GM18520 (cell line): Measurements from ENCODE around the gene BCAR3.
"Not testable (repeated sequence)": the region's sequence is repeated elsewhere in the genome, so short reads cannot be mapped to it uniquely, and the experiment has no call there.

Experiments used
- ATAC-seq: cut with Tn5 transposase; IDR thresholded peaks from one replicate; pipeline ENCODE4 v1.9.1; 2021; ENCODE audit not compliant: unreplicated experiment

The BCAR3 gene

DNA sequence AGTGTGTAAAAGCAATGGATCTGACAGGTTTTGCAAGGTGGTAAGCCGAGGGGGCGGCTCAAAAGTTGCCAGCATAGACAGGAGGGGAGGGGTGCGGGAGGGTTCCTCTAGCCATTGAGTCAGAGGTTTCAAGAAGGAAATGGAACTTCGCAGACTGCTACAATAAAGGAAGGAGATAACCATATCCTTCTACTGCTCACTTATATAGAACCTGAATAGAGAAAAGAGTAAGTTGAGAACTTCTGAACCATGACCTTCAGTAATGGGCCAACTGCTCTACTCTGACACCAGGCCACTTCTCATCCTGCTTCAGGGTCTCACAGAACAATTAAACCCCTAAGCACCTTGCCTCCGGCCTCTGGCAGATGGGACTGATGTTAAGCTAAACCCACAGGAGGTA is 26.3 kb upstream of the BCAR3 start:
- peak; percentile 58 for ATAC-seq

DNA sequence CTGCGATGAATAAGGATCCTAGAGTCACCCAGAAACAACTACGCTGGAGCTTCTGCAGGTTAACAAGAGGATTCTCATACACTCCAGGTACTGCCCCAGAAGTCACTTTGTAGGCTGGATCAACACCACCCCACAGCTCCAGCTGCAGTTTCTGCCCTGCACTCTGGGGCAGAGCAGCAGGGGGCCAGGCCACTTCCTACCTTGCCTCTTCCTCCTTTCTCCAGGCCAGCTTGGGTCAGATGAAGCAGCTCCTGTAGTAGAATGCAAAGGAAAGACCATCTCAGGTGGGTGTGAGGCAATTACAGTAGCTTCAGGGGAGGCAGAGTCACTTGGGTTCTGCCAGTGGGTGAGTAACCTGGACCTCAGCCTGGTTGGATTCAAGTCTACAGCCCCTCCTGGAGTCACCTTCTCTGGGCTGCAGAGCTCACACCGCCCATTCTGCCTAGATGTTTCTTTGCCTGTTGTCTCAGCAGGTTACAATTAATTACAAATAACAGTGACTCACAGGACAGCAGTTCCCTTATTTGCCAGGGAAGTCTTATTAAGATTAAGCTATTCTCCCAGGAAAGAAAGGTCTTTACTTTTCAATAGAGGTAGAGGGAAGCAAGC is 24.4 kb upstream of the BCAR3 start:
- no peak for ATAC-seq

DNA sequence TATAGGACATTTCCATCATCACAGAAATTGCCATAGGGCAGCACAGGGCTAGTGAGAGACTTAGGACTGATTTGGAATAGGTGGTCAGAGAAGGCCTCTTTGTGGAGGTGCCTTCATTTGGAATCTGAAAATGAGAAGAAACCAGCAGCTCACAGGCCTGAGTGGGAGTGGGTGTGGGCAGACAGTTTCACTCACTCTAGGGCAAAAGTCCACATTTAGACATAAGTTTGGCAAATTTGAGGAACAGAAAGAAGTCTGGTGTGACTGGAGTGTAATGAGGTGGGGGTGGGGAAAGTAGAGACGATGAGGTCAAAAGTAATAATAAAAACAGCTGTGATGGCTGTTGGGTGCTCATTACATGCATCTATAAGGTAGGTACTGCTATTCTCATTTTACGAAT is 22.4 kb upstream of the BCAR3 start:
- ATAC-seq: peak; percentile 32

DNA sequence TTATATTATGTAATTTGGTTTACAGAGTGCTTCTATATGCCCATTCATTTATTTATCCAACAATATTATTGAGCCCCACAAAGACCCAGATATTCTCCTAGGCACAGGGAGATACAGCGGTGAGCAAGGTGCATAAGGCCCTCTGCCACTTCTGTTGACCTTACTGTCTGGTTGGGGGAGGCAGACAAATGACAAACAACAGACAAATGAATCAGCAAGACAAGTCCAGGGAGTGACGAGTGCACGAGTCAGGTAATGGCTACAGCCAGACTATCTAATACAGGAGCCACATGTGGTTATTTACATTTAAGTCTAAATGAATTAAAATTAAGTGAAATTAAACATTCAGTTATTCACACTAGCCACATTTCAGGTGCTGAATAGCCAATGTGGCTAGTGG is 22.0 kb upstream of the BCAR3 start:
- ATAC-seq: peak; percentile 11

DNA sequence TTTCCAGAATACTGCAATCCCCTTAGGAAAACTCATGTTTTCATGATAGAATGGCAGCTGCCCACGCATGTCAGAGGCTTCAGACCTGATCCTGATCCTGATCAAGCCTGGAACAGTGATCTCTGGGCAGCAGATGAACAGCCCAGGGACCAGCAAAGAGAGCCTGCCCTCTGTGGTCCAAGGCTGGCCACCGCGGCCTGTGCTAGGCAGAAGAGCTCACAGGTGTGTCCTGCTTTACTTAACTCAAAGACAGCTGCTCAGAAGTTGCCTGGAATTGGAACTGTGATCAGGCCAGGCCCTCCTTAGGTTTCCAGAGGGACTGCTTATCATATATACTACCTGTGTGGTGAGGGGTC is 21.2 kb upstream of the BCAR3 start:
- no peak for ATAC-seq

DNA sequence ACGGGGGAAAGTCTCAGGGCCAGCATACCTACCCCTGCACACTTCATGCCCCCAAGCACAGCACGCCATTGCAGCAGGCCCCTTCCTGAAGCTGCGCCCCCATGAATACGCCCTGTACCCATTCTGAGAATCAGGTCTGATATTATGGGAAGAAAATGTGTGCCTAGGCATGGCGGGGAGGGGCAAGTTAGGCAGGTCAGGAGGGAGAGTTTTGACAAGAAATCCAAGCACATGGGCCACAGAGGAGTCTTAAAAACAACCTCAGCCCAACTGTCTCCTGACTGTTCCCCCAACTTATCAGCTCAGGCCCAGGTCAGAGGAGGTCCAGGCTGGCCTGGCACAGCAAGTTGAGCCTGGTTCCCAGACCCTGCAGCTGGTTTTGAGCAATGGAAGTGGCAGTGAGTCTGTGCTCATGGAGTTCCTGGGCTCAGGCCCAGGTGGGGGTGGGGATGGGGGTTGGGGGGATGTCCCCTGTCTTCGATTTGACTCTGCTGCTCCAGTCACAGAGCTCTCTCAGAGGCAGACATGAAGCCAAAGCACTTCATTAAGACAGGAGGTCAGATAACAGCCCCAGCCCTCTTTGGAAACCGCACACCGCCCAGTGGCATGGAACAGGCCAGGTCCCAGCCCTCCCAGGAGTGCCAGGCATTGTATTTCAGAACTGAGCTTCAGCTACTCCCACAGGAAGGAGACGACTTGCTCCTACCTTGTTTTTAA is 20.6 kb upstream of the BCAR3 start:
- ATAC-seq: peak; percentile 24

DNA sequence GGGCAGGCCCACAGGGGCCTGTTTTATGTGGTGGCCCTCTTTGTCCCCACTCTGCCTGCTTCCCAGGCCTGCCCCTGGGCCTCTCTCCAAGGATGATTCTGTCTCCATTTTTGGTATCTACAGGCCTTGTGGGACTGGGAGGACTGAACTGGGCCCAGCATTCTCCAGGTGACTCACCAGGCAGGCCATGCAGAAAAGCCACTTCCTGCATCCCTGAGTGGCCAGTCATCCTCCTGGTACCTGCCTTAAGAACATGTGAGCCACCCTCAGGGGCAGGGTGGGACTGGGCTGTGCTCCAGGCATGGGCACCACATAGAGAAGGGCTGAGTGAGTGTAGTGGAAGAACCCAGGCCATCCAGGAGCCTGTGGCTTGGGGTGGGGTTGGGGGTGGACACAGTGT is 20.0 kb upstream of the BCAR3 start:
- no peak for ATAC-seq

DNA sequence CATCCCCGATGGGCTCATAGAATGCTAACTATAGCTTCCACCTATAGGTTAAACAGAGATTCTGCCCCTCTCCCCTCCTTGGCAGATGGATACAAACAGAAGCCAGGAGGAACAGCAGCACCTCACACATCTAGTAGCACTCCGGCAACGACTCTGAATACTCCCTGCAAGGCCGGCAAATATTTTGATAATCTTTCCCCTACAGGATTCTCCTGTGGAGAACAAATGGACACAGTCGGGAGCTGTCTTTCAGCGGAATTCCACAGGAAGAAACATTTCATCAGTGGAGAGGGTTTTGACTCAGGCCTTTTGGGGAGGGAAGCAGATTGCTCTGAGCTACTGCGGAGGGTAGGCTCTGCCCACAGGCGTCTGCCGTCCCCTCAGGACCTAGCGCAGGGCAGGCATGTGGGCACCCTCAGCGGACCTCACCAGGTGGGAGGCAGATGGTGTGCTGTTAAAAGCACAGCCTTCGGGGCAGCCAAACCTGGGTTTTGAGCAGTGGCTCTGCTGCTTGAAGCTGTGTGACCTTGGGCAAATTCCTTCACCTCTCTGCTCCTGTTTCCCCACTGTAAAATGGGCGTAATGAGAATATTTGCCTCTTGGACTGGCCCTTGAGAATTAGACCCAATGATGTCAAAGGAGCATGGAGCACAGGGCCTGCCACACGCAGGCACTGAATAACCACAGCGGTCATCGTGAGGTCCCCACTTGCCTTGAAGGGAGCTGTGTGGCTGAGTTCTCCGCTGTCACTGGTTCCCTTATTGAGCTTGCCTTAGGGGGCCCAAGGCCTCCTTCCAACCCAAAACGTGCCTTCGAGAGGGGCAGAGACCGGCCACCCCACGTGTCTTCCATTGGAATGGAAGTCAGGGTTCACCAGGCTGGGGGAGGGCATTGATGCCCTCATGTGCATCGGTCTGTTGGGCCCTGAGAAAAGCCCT is 19.2 kb upstream of the BCAR3 start:
- ATAC-seq: no peak

DNA sequence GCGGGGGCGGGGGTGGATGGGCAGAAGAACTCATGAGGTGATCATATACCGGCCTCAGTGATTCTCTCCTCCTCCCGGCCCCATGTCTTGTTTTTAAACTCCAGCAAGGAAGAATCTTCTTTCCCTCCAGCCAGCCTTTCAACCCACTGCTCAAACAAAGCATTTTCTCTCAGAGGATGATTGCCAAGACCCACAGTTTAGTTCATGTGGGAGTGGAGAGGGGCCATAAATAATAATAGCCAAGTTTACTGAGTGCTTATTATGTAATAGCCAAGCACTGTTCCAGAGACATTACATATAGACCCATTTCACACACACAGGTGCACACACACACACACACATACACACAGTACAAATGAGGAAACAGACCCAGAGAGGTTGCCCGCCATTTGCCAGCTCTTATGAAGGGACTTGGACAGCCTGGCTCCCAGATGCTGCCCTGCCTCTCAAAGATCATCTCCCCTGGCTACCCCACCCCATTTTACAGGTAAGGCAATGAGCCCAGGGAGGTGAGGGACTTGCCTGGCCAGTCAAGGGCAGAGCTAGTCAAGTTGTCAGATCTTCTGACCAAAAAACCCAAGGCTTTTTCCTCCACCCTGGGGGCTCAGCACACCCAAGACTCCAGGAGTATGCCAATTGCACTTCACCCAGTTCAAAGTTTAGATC is 18.0 kb upstream of the BCAR3 start:
- ATAC-seq: no peak

DNA sequence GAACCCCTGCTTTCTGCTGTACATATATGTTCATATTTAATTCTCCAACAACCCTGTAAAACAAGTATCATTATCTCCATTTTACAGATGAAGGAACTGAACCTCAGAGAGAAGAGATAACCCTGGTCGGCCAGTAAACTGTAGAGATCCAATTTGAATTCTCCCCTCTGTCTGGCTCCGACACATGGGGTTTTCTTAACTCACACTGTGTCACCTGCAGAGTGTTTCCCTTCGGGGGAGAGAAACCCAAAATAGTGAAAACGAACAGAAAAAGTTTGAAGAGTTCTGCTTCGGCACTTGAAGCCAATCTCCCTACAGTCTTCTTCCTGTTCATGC is 17.4 kb upstream of the BCAR3 start:
- ATAC-seq: no peak

DNA sequence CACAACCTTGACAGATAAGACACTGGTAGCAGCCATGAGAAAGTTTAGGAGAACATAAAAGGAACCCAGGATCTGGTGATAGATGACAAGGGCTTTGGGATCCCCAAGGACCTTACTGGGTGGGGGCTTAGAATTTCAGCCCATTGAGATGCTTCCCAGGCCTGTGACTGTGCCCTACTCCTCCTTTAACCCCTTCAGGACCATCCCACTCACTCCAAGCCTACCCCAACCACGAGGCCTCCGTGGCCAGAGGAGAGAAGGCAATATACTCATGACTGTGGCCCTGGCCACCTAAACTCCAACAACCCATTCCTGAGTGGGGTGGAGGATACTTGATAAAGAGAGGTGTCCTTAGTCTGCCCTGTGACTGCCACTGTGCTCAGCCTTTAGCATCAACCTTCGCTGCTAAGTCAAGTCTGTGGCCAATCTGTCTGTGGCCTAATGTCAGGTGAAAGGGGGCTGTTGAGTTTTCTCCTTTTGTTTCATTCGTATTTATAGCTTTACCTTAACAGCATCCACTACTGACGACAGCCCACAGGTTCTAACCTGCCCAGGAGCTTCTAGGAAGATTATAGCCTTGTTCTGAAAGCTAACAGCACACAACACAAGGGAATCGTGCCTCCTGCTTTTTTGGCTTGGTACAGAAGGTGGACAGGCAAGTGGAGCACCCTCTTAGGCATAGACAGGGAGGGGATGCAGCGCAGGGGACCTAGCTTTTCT is 16.9 kb upstream of the BCAR3 start:
- ATAC-seq: no peak

DNA sequence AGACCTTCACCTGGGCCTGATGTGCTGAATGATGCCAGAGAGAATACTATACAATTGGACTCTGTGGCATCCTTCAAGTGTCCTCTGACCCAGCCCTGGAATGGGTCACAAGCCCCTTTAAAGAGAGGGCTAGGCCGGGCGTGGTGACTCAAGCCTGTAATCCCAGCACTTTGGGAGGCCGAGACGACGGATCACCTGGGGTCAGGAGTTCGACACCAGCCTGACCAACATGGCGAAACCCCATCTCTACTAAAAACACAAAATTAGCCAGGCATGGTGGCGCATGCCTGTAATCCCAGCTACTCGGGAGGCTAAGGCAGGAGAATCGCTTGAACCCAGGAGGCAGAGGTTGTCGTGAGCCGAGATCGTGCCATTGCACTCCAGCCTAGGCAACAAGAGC is 15.9 kb upstream of the BCAR3 start:
- not testable (repeated sequence) for ATAC-seq

DNA sequence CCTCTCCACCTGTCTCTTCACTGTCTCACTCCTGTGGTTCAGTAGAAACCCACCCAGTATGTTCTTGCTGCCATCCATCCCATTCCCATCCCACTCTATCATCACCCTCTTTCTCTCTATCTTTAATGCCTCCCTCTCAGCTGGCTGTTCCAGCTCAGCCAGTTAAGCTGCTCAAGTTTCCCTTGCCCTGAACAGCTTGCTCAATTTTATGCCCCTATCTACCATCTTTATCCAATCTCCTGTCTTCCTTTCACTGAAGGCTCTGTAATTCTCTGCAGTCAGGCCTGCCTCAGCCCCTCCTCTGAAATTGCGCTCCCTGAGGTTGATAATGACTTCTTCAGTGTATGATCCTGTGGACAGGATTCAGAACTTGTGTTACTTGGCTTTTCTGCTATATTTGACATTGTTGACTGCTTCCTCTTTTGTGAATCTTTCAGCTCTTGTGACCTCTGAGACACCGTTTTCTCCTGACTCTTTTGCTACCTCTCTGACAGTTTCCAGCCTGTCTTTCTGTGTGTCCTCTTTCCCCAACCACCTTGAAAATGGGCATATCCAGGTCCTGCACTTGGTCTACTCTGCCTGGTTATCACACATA is 13.9 kb upstream of the BCAR3 start:
- no peak for ATAC-seq

DNA sequence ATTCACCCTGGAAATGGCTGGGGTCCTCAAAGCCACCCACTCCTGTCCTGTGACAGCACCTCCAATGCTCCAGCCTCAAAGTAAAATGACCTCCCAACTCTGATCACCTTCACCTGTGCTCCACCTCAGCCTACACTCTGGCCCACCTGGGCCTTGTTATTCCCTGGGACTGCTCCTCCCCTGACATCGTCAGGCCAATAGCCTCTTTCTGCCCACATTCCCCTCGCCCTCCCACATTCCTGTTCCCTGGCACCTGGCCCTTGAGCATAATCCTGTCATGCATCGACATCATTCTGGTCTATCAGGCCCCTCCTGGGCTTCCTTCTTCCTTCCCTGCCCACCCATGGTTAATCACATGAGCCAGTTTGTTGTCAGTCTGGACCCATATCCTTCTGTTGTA is 13.2 kb upstream of the BCAR3 start:
- no peak for ATAC-seq

DNA sequence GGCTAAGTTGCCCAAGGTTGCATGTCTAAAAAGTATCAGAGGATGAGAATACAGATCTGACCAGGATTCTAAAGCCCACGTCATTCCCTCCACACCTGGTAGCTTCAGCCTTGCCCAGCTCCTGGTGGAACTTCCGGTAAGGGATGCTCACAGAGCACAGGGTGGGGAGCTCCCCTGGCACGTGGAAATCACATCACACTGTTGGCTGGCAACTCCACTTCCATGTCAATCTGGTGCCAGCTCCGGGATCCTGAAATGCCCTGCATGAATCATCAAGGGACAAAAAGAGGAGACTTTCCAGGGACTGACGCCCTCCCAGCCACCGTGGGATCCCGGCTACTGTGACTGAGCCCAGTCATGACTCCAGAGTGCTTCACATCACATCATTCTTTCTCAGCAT is 12.4 kb upstream of the BCAR3 start:
- no peak for ATAC-seq

DNA sequence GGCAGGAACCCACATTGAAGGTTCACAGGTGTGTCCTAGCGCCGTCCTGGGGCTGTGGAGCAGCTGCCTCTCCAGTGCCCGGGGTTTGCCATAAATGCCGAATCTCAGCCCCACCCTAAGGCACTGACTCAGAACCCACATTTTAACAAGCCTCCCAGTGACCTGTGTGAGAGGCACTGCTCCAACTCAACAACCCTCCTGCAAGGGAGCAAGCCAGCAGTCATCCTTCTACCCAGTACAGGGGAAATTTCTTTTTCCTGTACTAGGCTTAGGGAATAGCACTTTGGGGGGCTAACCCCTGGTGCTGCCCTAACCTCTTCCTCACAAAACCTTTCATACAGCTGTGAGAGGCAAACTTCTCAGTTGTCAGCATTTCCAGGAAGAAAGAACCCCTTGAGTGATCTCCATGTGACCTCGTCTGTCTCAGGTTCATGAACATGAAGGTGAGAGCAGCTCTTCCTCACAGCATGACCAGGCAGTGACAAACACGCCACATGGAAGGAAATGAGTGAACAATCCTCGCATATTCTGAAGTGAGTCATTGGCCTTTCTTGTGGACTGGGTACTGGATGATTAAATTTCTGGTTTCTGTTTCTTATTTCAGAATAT is 11.4 kb upstream of the BCAR3 start:
- peak; percentile 84 for ATAC-seq

DNA sequence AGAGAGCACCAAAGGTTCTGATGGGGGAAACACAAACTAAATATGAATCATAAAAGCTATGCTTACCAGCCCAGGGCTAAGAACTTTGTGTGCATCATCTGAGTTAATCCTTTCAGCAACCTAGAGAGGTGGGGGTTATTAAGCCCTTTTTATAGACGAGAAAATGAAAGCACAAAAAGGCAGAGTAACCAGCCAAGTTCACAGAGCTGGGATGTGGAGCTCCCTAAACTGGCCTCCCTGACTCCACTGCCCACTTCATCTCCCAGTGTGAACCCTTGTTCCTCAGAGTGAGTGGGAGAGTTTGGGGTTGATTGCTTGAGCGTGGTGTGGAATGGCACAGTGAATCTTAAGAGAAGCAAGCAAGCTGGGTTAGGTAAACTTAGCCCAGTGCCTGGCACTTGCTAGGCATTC is 10.8 kb upstream of the BCAR3 start:
- ATAC-seq: no peak

DNA sequence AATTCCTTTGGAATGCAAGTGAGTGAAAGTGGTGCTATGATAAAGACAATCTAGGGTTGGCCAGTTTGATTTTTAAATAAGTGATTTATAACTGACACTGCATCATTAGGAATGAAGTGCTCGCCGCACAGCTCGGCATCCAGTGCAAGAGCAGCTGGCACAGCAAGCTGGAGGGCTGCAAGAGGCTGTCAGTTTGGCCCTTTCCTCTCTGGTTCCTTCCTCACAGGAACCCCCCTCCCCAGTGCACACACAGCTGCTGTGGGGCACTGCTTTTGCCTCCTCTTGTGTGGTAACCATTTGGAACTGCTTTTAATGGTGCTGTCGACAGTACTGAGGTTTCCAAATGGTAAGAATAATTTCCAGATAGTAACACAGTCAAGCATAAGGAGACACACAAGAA is 10.4 kb upstream of the BCAR3 start:
- no peak for ATAC-seq

DNA sequence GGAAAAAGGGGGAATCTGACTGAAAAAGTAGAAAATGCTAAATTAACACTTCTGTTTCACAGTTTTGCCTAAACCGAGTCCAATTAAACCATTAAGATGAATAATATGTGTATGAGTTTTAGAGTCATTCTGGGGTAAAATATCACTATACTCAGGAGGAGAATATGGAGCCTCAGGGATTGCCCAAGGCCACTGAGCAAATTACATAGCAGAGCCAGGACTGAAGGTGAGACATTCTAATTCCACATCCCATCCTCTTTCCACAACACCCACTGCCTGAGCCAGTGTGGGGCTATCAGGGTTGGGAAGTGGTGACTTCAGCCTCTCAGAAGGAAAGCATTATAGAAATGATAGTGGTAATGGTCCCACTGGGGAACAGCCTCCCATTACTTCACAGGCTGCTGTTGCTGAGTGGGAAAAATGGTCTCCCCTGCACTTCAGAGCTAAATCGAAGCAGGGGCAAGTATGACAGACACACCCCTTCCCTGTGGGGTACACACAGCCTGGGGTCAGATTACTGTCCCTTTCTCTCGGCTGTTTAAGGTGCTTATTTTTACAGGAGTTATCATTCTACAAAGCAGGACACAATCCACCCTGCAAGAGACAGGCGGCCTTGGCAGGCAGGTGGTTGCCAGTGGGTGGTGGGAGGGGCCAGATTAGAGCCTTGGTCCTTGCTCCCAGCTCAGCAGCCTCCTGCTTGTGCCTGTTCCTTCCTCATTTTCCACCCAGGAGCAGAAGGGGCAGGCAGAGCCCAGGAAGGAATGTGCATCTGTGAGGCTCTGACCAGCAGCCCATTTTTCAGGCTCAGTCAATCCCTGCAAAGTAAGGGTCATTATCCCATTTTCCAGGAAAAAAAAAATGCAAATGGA is 9.5 kb upstream of the BCAR3 start:
- no peak for ATAC-seq
